ENCODE results near the gene MCCD1.
"Not testable (repeated sequence)": the region's sequence is repeated elsewhere in the genome, so short reads cannot be mapped to it uniquely, and the experiment has no call there.

MCCD1 gene

GRCh38 chr6:31541658-31542521, 13.1 kb downstream of the MCCD1 start, which contains the start of gene DDX39B:
TSS of gene DDX39B (minus strand) at chr6:31542003. CDS start at chr6:31540532, 1,471 bp downstream.
- peak; percentile 95 for DNase-seq (ENCODE audit: low read depth, low spot score)

GRCh38 chr6:31543639-31544038, 14.9 kb downstream of the MCCD1 start:
- DNase-seq (ENCODE audit: low read depth, low spot score) = no peak

- DNase-seq (ENCODE audit: low read depth, low spot score) = no peak
Observed at GRCh38 chr6:31544676-31545075, 15.9 kb downstream of the MCCD1 start.

GRCh38 chr6:31545291-31545690, 16.5 kb downstream of the MCCD1 start:
- no peak for DNase-seq (ENCODE audit: low read depth, low spot score)

- DNase-seq (ENCODE audit: low read depth, low spot score) = peak; percentile 92
Observed at GRCh38 chr6:31546339-31546957, 17.7 kb downstream of the MCCD1 start, which contains the start of gene ATP6V1G2. TSS of gene ATP6V1G2 (minus strand) at chr6:31546608. CDS start at chr6:31546559, 49 bp downstream.

GRCh38 chr6:31546958-31547726, 18.4 kb downstream of the MCCD1 start, which contains the start of gene NFKBIL1:
TSS of gene NFKBIL1 (plus strand) at chr6:31547608. CDS start at chr6:31547695, 87 bp downstream.
- DNase-seq (ENCODE audit: low read depth, low spot score) = peak; percentile 96

GRCh38 chr6:31547727-31548543, 19.2 kb downstream of the MCCD1 start:
- no peak for DNase-seq (ENCODE audit: low read depth, low spot score)

GRCh38 chr6:31548544-31548873, 19.7 kb downstream of the MCCD1 start:
- no peak for DNase-seq (ENCODE audit: low read depth, low spot score)

- DNase-seq (ENCODE audit: low read depth, low spot score) = not testable (repeated sequence)
Observed at GRCh38 chr6:31551371-31551770, 22.6 kb downstream of the MCCD1 start.

GRCh38 chr6:31556307-31556706, 27.5 kb downstream of the MCCD1 start:
- no peak for DNase-seq (ENCODE audit: low read depth, low spot score)

- DNase-seq (ENCODE audit: low read depth, low spot score) = no peak
Observed at GRCh38 chr6:31557443-31558317, 28.9 kb downstream of the MCCD1 start.

GRCh38 chr6:31558318-31558625, 29.5 kb downstream of the MCCD1 start:
- no peak for DNase-seq (ENCODE audit: low read depth, low spot score)

- DNase-seq (ENCODE audit: low read depth, low spot score) = no peak
Observed at GRCh38 chr6:31558631-31559500, 30.1 kb downstream of the MCCD1 start.

- DNase-seq (ENCODE audit: low read depth, low spot score) = no peak
Observed at GRCh38 chr6:31559606-31559957, 30.8 kb downstream of the MCCD1 start.

GRCh38 chr6:31559958-31560696, 31.4 kb downstream of the MCCD1 start:
- no peak for DNase-seq (ENCODE audit: low read depth, low spot score)

- no peak for DNase-seq (ENCODE audit: low read depth, low spot score)
Observed at GRCh38 chr6:31560697-31561058, 31.9 kb downstream of the MCCD1 start.

- no peak for DNase-seq (ENCODE audit: low read depth, low spot score)
Observed at GRCh38 chr6:31567531-31568370, 39.0 kb downstream of the MCCD1 start.

GRCh38 chr6:31568537-31568961, 39.8 kb downstream of the MCCD1 start:
- DNase-seq (ENCODE audit: low read depth, low spot score) = no peak
